ENCODE data around the gene STX3. TPM values are rescaled to one million over a fixed set of nuclear protein-coding genes. Genes with fewer than 3 reads are reported as not detected.

Gene STX3
- total RNA-seq, 2 experiments from 2014 or later, result 6.4 to 20.2 TPM

DNA sequence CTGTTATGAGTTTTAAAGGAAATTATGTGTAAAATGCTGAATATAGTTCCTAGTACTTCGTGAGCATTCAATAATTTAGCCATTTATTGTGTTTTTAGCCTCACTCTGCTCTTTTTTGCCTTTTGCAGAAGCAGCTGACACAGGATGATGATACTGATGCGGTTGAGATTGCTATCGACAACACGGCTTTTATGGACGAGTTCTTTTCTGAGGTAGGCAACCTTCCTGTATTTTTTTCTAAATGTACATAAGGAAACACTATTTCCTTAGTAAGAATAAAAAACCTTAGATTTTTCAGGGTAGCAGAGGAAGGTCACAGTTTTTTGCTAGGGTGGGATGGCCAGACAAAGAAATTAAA is 17.9 kb downstream of the STX3 start:
- peaks cover 7% of the 10 kb centered on the region for H3K36me3 ChIP-seq (ENCODE audit: insufficient read depth, low read length)
- no peaks in the 10 kb centered on the region for H3K9me3 ChIP-seq (ENCODE audit: low read length)
- no peaks in the 10 kb centered on the region for H3K9me2 ChIP-seq (ENCODE audit: insufficient read depth, low read length)
- no peak for DNase-seq (ENCODE audit: low spot score)
- no peak for TF ChIP-seq EZH2phosphoT487 (IDR thresholded peaks at IDR 0.05; ENCODE audit: borderline replicate concordance, low read depth, low read length)
- TF ChIP-seq, protein P1, sequence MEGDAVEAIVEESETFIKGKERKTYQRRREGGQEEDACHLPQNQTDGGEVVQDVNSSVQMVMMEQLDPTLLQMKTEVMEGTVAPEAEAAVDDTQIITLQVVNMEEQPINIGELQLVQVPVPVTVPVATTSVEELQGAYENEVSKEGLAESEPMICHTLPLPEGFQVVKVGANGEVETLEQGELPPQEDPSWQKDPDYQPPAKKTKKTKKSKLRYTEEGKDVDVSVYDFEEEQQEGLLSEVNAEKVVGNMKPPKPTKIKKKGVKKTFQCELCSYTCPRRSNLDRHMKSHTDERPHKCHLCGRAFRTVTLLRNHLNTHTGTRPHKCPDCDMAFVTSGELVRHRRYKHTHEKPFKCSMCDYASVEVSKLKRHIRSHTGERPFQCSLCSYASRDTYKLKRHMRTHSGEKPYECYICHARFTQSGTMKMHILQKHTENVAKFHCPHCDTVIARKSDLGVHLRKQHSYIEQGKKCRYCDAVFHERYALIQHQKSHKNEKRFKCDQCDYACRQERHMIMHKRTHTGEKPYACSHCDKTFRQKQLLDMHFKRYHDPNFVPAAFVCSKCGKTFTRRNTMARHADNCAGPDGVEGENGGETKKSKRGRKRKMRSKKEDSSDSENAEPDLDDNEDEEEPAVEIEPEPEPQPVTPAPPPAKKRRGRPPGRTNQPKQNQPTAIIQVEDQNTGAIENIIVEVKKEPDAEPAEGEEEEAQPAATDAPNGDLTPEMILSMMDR (conservative IDR thresholded peaks at IDR 0.05; ENCODE audit: low read length), result no peak
- no peak overlapping the region for H3K4me3 ChIP-seq (ENCODE audit: low read depth, low read length, poor library complexity, severe bottlenecking)
- POLR2A ChIA-PET, result interaction anchor here (0.6 to 2.3 kb wide), 4 partner anchors 15 to 235 kb away, joined by 3 to 9 read pairs (median 4); no protein-coding TSS in a partner anchor
- H3K4me2 ChIP-seq (ENCODE audit: low read length), result peak overlapping the region; percentile 62; the same call in 1 of the 2 replicates
- CTCF ChIA-PET (ENCODE audit: unreplicated experiment), result no interaction called here
- H3K4me1 ChIP-seq (ENCODE audit: insufficient read depth, low read length, poor library complexity, severe bottlenecking), result peaks cover 18% of the 10 kb centered on the region
- BruUV-seq (replicated peaks), result no TSS peak
- peak overlapping the region; percentile 86; the same call in 1 of the 2 replicates for H2AFZ ChIP-seq (ENCODE audit: low read length)
- H3K27ac ChIP-seq (ENCODE audit: low read depth, low read length, poor library complexity, severe bottlenecking), result no peak overlapping the region
- no peaks in the 10 kb centered on the region for H3K79me2 ChIP-seq (ENCODE audit: insufficient read depth, low read depth, low read length)
- intact Hi-C loops (cut with micrococcal nuclease; ENCODE audit: unreplicated experiment), result no loop called here
- H4K20me1 ChIP-seq (ENCODE audit: insufficient read depth, low read length), result no peaks in the 10 kb centered on the region

- peaks cover 7% of the 10 kb centered on the region for H3K36me3 ChIP-seq (ENCODE audit: insufficient read depth, low read length)
- peaks cover 17% of the 10 kb centered on the region for H3K4me1 ChIP-seq (ENCODE audit: insufficient read depth, low read length, poor library complexity, severe bottlenecking)
- ChIA-PET CTCF (ENCODE audit: unreplicated experiment) (no interaction called here), POLR2A (interaction anchor here (0.6 kb wide), 1 partner anchor 20 kb away, joined by 5 read pairs; no protein-coding TSS in a partner anchor)
- H2AFZ ChIP-seq (ENCODE audit: low read length), result no peak overlapping the region
- intact Hi-C loops (cut with micrococcal nuclease; ENCODE audit: unreplicated experiment), result no loop called here
- no peak for DNase-seq (ENCODE audit: low spot score)
- no peaks in the 10 kb centered on the region for H3K9me3 ChIP-seq (ENCODE audit: low read length)
- H4K20me1 ChIP-seq (ENCODE audit: insufficient read depth, low read length), result no peaks in the 10 kb centered on the region
- no peak overlapping the region for H3K4me2 ChIP-seq (ENCODE audit: low read length)
- no peak overlapping the region for H3K4me3 ChIP-seq (ENCODE audit: low read depth, low read length, poor library complexity, severe bottlenecking)
- BruUV-seq (replicated peaks), result no TSS peak
- no peaks in the 10 kb centered on the region for H3K9me2 ChIP-seq (ENCODE audit: insufficient read depth, low read length)
- H3K27ac ChIP-seq (ENCODE audit: low read depth, low read length, poor library complexity, severe bottlenecking), result no peak overlapping the region
- no peaks in the 10 kb centered on the region for H3K79me2 ChIP-seq (ENCODE audit: insufficient read depth, low read depth, low read length)
- TF ChIP-seq, protein P1 (conservative IDR thresholded peaks at IDR 0.05; ENCODE audit: low read length), result no peak
Observed at GRCh38 chr11:59776210-59777066, 21.3 kb downstream of the STX3 start.

DNA sequence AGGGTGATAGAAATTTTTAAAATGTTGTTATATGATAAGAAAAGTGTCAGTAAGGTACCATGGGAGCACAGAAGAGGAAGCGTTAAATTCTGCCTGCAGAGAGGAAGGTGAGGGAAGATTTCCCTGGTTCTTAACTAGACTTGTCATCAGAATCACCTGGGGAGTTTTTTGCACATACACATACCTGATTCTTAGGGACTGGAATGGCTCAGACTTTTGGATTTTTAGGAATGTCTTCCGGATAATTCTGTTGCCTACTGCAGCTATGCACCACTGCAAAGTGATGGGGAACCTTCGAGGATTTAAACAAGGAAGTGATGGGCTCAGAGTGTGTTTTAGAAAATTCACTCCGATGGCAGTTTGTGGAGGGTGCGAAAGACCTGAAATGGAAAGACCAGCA is 21.9 kb downstream of the STX3 start:
- CTCF ChIA-PET (ENCODE audit: unreplicated experiment), result interaction anchor here (0.5 kb wide), 1 partner anchor 1880 kb away, joined by 5 read pairs; no protein-coding TSS in a partner anchor
- BruUV-seq (replicated peaks), result no TSS peak
- no peaks in the 10 kb centered on the region for H4K20me1 ChIP-seq (ENCODE audit: insufficient read depth, low read length)
- peaks cover 7% of the 10 kb centered on the region for H3K36me3 ChIP-seq (ENCODE audit: insufficient read depth, low read length)
- H3K9me3 ChIP-seq (ENCODE audit: low read length), result no peaks in the 10 kb centered on the region
- no peak overlapping the region for H3K27ac ChIP-seq (ENCODE audit: low read depth, low read length, poor library complexity, severe bottlenecking)
- POLR2A ChIA-PET, result no interaction called here
- H3K4me1 ChIP-seq (ENCODE audit: insufficient read depth, low read length, poor library complexity, severe bottlenecking), result peaks cover 10% of the 10 kb centered on the region
- DNase-seq (ENCODE audit: low spot score), result no peak
- no peaks in the 10 kb centered on the region for H3K9me2 ChIP-seq (ENCODE audit: insufficient read depth, low read length)
- H3K4me2 ChIP-seq (ENCODE audit: low read length), result no peak overlapping the region
- no peak overlapping the region for H3K4me3 ChIP-seq (ENCODE audit: low read depth, low read length, poor library complexity, severe bottlenecking)
- H3K79me2 ChIP-seq (ENCODE audit: insufficient read depth, low read depth, low read length), result no peaks in the 10 kb centered on the region
- TF ChIP-seq EZH2phosphoT487 (IDR thresholded peaks at IDR 0.05; ENCODE audit: borderline replicate concordance, low read depth, low read length), result no peak
- TF ChIP-seq, protein P1 (conservative IDR thresholded peaks at IDR 0.05; ENCODE audit: low read length), result no peak
- no peak overlapping the region for H2AFZ ChIP-seq (ENCODE audit: low read length)
- intact Hi-C loops (cut with micrococcal nuclease; ENCODE audit: unreplicated experiment), result no loop called here

Data from OCI-LY7 (cell line).